Stimulated activated CD8-positive, alpha-beta memory T cell treated with anti-CD3 and anti-CD28 coated beads, Interleukin-7, amount 100 ng/mL, for 48 hours (primary cell): Measurements from ENCODE around the gene SNX18.
"Not testable (repeated sequence)": the region's sequence is repeated elsewhere in the genome, so short reads cannot be mapped to it uniquely, and the experiment has no call there.

Source experiments
- DNase-seq, 2 donors: peaks; one replicate each; pipeline ENCODE4 v3.0.0-alpha.2; 2020; ENCODE audit warnings: low read depth in 1 of 2; ENCODE audit errors: extremely low read depth in 1 of 2

Gene SNX18

GRCh38 chr5:54518818-54519508 is 1.4 kb downstream of the SNX18 start:
- no peak for DNase-seq

- DNase-seq = no peak
Observed at GRCh38 chr5:54519509-54519876, 1.9 kb downstream of the SNX18 start.

GRCh38 chr5:54520438-54520846 is 2.9 kb downstream of the SNX18 start:
- no peak for DNase-seq

- no peak for DNase-seq
Observed at GRCh38 chr5:54520940-54521339, 3.4 kb downstream of the SNX18 start.

GRCh38 chr5:54521856-54522479 is 4.4 kb downstream of the SNX18 start:
- DNase-seq = no peak

- DNase-seq = no peak
Observed at GRCh38 chr5:54523534-54523933, 6.0 kb downstream of the SNX18 start.

- no peak for DNase-seq
Observed at GRCh38 chr5:54524082-54524481, 6.5 kb downstream of the SNX18 start.

GRCh38 chr5:54524704-54525103 is 7.1 kb downstream of the SNX18 start:
- no peak for DNase-seq

- no peak for DNase-seq
Observed at GRCh38 chr5:54525261-54525660, 7.7 kb downstream of the SNX18 start.

GRCh38 chr5:54525692-54526091 is 8.1 kb downstream of the SNX18 start:
- no peak for DNase-seq

- no peak for DNase-seq
Observed at GRCh38 chr5:54526604-54527288, 9.2 kb downstream of the SNX18 start.

GRCh38 chr5:54528633-54529209 is 11.2 kb downstream of the SNX18 start:
- DNase-seq = no peak

- DNase-seq = no peak
Observed at GRCh38 chr5:54529565-54529964, 12.0 kb downstream of the SNX18 start.

GRCh38 chr5:54531546-54531945 is 14.0 kb downstream of the SNX18 start:
- no peak for DNase-seq

- DNase-seq = no peak
Observed at GRCh38 chr5:54533541-54534190, 16.1 kb downstream of the SNX18 start.

- no peak for DNase-seq
Observed at GRCh38 chr5:54534191-54535004, 16.8 kb downstream of the SNX18 start.

- no peak for DNase-seq
Observed at GRCh38 chr5:54535149-54535844, 17.7 kb downstream of the SNX18 start.

- DNase-seq = not testable (repeated sequence)
Observed at GRCh38 chr5:54536375-54536774, 18.8 kb downstream of the SNX18 start.

- DNase-seq = not testable (repeated sequence)
Observed at GRCh38 chr5:54536861-54537260, 19.3 kb downstream of the SNX18 start.

GRCh38 chr5:54537725-54538124 is 20.2 kb downstream of the SNX18 start:
- no peak for DNase-seq
